ENCODE results near the gene DMTF1.

GRCh38 chr7:87154166-87154565 lies 1.9 kb downstream of the DMTF1 start:
- TF ChIP-seq, protein P1, sequence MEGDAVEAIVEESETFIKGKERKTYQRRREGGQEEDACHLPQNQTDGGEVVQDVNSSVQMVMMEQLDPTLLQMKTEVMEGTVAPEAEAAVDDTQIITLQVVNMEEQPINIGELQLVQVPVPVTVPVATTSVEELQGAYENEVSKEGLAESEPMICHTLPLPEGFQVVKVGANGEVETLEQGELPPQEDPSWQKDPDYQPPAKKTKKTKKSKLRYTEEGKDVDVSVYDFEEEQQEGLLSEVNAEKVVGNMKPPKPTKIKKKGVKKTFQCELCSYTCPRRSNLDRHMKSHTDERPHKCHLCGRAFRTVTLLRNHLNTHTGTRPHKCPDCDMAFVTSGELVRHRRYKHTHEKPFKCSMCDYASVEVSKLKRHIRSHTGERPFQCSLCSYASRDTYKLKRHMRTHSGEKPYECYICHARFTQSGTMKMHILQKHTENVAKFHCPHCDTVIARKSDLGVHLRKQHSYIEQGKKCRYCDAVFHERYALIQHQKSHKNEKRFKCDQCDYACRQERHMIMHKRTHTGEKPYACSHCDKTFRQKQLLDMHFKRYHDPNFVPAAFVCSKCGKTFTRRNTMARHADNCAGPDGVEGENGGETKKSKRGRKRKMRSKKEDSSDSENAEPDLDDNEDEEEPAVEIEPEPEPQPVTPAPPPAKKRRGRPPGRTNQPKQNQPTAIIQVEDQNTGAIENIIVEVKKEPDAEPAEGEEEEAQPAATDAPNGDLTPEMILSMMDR (IDR thresholded peaks at IDR 0.05) = no peak
- TF ChIP-seq POLR2A (IDR thresholded peaks at IDR 0.05) = no peak

Data from body of pancreas (tissue), 4 donors.